HepG2 (cell line): ENCODE data around the gene L3MBTL4. TPM values are rescaled to one million over a fixed set of nuclear protein-coding genes. Genes with fewer than 3 reads are reported as not detected.

Source experiments
- AGO1 ChIP-seq: fragments of 200-400 bp; formaldehyde crosslinking; IDR thresholded peaks from 2 replicates; pipeline ENCODE4 v1.6.1; 2017; ENCODE audit warnings: mild to moderate bottlenecking, low read depth, low read length, moderate library complexity; ENCODE audit not compliant: poor library complexity, severe bottlenecking
- ASH2L ChIP-seq: fragments of 300-600, 200-600 bp; sonication (generic); IDR thresholded peaks from 2 replicates; pipeline ENCODE4 v1.7.0; 2017; ENCODE audit warnings: low read depth, mild to moderate bottlenecking, moderate library complexity, mixed read lengths, low read length; ENCODE audit not compliant: insufficient read length
- CEBPB ChIP-seq: IDR thresholded peaks from 2 replicates; pipeline ENCODE4 v1.6.1; 2011; ENCODE audit warnings: low read depth, low read length, improper control_type of control experiment, borderline replicate concordance
- EED ChIP-seq: sonication (generic); formaldehyde crosslinking; IDR thresholded peaks from 2 replicates; pipeline ENCODE4 v1.5.0; 2020; ENCODE audit warnings: mild to moderate bottlenecking, missing genetic modification reagents
- FOSL2 ChIP-seq: sonication (generic); formaldehyde crosslinking; IDR thresholded peaks from 2 replicates; pipeline ENCODE4 v1.4.0; 2020; ENCODE audit warnings: missing genetic modification reagents
- NCOA2 ChIP-seq: sonication (generic); formaldehyde crosslinking; IDR thresholded peaks from 2 replicates; pipeline ENCODE4 v1.8.0; 2022; ENCODE audit warnings: inconsistent platforms
- RBM39 ChIP-seq: fragments of 200-400 bp; formaldehyde crosslinking; IDR thresholded peaks from one replicate; pipeline ENCODE4 v1.6.1; 2018; ENCODE audit warnings: antibody characterized with exemption, mild to moderate bottlenecking, low read depth, low read length; ENCODE audit not compliant: poor library complexity, severe bottlenecking
- RXRA ChIP-seq: sonication (generic); formaldehyde crosslinking; IDR thresholded peaks from 2 replicates; pipeline ENCODE4 v1.5.1; 2020; ENCODE audit warnings: missing genetic modification reagents
- SRY ChIP-seq: sonication (generic); formaldehyde crosslinking; IDR thresholded peaks from 2 replicates; pipeline ENCODE4 v1.8.0; 2022; ENCODE audit warnings: mild to moderate bottlenecking, missing genetic modification reagents
- STAG1 ChIP-seq: sonication (generic); formaldehyde crosslinking; IDR thresholded peaks from 2 replicates; pipeline ENCODE4 v1.4.0; 2020; ENCODE audit warnings: missing genetic modification reagents
- TAF1 ChIP-seq: sonication (generic); formaldehyde crosslinking; IDR thresholded peaks from 2 replicates; pipeline ENCODE4 v1.4.0; 2020; ENCODE audit warnings: missing genetic modification reagents
- ZNF232 ChIP-seq: sonication (generic); formaldehyde crosslinking; IDR thresholded peaks from 2 replicates; pipeline ENCODE4 v1.4.0; 2020; ENCODE audit warnings: missing genetic modification reagents, borderline replicate concordance
- ZNF326 ChIP-seq: sonication (generic); formaldehyde crosslinking; IDR thresholded peaks from 2 replicates; pipeline ENCODE4 v1.4.0; 2020; ENCODE audit warnings: missing genetic modification reagents, borderline replicate concordance
- ZNF564 ChIP-seq: sonication (generic); formaldehyde crosslinking; IDR thresholded peaks from 2 replicates; pipeline ENCODE4 v1.8.1; 2023; ENCODE audit warnings: mild to moderate bottlenecking, missing genetic modification reagents
- ZNF780A ChIP-seq: sonication (generic); formaldehyde crosslinking; IDR thresholded peaks from 2 replicates; pipeline ENCODE4 v1.8.0; 2022; ENCODE audit warnings: mild to moderate bottlenecking, missing genetic modification reagents, moderate library complexity
- ZNF891 ChIP-seq: sonication (generic); formaldehyde crosslinking; IDR thresholded peaks from 2 replicates; pipeline ENCODE4 v1.5.0; 2020; ENCODE audit warnings: mild to moderate bottlenecking, missing genetic modification reagents
- ZSCAN9 ChIP-seq: IDR thresholded peaks from 2 replicates; pipeline ENCODE4 v1.6.1; 2016; ENCODE audit warnings: borderline replicate concordance
- polyA plus RNA-seq, 8 experiments: library from polyadenylated mRNA; depleted of rRNA in 3 of 8; stranded (reverse) in 7 of 8; unstranded in 1 of 8; fragments of >200 nt; fragmentation: Illumina TruSeq in 4 of 8; extraction: Trizol in 4 of 8; gene quantifications; 2 replicates each; pipeline versions ENCODE4 v1.2.1 to v1.2.3, GENCODE V29; 2011 to 2016; ENCODE audit warnings: low read depth in 4 of 8, missing spikeins in 1 of 8, mixed read lengths in 1 of 8; ENCODE audit not compliant: insufficient read depth in 1 of 8
- total RNA-seq, 5 experiments: library from RNA; depleted of rRNA; stranded (reverse); fragments of >200 nt; fragmentation: Illumina TruSeq; extraction: Trizol; gene quantifications; 2 replicates each; pipeline ENCODE4 v1.2.3, GENCODE V29; 2016; ENCODE audit warnings: low read depth in 1 of 5
- TF ChIP-seq, protein P1 (sequence below): IDR thresholded peaks from 2 replicates; pipeline ENCODE4 v1.6.1; 2018; ENCODE audit warnings: missing genetic modification reagents, mild to moderate bottlenecking, missing compliant biosample characterization
- TF ChIP-seq, protein P2 (sequence below): sonication (generic); formaldehyde crosslinking; IDR thresholded peaks from 2 replicates; pipeline ENCODE4 v1.8.1; 2022; ENCODE audit warnings: low read depth, mild to moderate bottlenecking, missing genetic modification reagents
- TF ChIP-seq, protein P3 (sequence below): sonication (generic); formaldehyde crosslinking; IDR thresholded peaks from 2 replicates; pipeline ENCODE4 v1.4.0; 2020; ENCODE audit warnings: missing genetic modification reagents
- TF ChIP-seq, protein P4 (sequence below): sonication (generic); formaldehyde crosslinking; IDR thresholded peaks from 2 replicates; pipeline ENCODE4 v1.4.0; 2020; ENCODE audit warnings: mild to moderate bottlenecking, missing genetic modification reagents

The L3MBTL4 gene
- total and polyA plus RNA-seq, 2 of the 13 experiments (the other 11 are each of a cell fraction or from before 2014, with no cell fraction given): 10.8 to 13.3 TPM

DNA sequence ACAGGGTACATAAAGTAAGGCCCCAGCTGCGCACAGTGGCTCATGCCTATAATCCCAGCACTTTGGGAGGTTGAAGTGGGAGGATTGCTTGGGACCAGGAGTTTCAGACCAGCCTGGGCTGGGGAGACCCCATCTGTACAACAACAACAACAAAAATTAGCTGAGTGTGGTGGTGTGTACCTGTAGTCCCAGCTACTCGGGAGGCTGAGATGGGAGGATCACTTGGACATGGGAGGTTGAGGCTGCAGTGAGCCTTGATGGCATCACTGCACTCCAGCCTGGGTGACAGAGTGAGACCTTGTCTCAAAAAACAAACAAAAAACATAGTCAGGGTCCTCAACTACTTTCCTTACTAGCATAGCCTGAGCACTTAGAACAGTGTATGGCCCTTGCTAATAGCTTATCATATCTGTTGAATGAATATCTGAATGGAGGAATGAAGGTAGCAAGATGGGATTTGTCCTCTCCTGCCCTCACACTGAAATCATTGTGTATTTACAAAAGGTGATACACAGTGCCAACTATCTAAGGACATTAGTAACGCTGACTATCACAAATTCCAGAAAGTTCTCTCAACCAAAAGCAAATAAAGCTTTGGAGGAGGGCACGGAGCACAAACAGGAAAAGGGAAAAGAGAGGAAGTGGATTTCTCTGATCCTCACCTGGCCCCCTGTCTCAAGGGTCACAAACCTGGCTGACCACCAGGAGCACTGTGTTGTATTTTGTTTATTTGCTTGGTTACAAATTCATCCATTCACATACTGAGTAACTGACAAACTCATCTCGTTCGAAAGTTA is 38.1 kb downstream of the L3MBTL4 start (continued):
- TF ChIP-seq, protein P1, sequence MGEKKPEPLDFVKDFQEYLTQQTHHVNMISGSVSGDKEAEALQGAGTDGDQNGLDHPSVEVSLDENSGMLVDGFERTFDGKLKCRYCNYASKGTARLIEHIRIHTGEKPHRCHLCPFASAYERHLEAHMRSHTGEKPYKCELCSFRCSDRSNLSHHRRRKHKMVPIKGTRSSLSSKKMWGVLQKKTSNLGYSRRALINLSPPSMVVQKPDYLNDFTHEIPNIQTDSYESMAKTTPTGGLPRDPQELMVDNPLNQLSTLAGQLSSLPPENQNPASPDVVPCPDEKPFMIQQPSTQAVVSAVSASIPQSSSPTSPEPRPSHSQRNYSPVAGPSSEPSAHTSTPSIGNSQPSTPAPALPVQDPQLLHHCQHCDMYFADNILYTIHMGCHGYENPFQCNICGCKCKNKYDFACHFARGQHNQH (CRISPR knock-in tag): no peak
- TF ChIP-seq EED (CRISPR knock-in tag) (no peak), NCOA2 (peak; percentile 84), FOSL2 (CRISPR knock-in tag) (peak; percentile 35; the same call in 1 of the 2 replicates), RXRA (CRISPR knock-in tag) (no peak; the same call in 1 of the 2 replicates), STAG1 (CRISPR knock-in tag) (peak; percentile 19; the same call in 1 of the 2 replicates), ZNF564 (CRISPR knock-in tag) (no peak), ZNF780A (no peak), CEBPB (no peak), ZNF232 (CRISPR knock-in tag) (no peak), AGO1 (no peak), TAF1 (CRISPR knock-in tag) (no peak), ASH2L (no peak), RBM39 (no peak), ZSCAN9 (peak; percentile 29; the same call in 1 of the 2 replicates), ZNF326 (no peak), SRY (no peak), ZNF891 (CRISPR knock-in tag) (no peak)
- TF ChIP-seq, protein P2, sequence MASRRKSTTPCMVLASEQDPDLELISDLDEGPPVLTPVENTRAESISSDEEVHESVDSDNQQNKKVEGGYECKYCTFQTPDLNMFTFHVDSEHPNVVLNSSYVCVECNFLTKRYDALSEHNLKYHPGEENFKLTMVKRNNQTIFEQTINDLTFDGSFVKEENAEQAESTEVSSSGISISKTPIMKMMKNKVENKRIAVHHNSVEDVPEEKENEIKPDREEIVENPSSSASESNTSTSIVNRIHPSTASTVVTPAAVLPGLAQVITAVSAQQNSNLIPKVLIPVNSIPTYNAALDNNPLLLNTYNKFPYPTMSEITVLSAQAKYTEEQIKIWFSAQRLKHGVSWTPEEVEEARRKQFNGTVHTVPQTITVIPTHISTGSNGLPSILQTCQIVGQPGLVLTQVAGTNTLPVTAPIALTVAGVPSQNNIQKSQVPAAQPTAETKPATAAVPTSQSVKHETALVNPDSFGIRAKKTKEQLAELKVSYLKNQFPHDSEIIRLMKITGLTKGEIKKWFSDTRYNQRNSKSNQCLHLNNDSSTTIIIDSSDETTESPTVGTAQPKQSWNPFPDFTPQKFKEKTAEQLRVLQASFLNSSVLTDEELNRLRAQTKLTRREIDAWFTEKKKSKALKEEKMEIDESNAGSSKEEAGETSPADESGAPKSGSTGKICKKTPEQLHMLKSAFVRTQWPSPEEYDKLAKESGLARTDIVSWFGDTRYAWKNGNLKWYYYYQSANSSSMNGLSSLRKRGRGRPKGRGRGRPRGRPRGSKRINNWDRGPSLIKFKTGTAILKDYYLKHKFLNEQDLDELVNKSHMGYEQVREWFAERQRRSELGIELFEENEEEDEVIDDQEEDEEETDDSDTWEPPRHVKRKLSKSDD: no peak
- TF ChIP-seq, protein P3, sequence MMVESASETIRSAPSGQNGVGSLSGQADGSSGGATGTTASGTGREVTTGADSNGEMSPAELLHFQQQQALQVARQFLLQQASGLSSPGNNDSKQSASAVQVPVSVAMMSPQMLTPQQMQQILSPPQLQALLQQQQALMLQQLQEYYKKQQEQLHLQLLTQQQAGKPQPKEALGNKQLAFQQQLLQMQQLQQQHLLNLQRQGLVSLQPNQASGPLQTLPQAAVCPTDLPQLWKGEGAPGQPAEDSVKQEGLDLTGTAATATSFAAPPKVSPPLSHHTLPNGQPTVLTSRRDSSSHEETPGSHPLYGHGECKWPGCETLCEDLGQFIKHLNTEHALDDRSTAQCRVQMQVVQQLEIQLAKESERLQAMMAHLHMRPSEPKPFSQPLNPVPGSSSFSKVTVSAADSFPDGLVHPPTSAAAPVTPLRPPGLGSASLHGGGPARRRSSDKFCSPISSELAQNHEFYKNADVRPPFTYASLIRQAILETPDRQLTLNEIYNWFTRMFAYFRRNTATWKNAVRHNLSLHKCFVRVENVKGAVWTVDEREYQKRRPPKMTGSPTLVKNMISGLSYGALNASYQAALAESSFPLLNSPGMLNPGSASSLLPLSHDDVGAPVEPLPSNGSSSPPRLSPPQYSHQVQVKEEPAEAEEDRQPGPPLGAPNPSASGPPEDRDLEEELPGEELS (CRISPR knock-in tag): peak; percentile 88
- TF ChIP-seq, protein P4, sequence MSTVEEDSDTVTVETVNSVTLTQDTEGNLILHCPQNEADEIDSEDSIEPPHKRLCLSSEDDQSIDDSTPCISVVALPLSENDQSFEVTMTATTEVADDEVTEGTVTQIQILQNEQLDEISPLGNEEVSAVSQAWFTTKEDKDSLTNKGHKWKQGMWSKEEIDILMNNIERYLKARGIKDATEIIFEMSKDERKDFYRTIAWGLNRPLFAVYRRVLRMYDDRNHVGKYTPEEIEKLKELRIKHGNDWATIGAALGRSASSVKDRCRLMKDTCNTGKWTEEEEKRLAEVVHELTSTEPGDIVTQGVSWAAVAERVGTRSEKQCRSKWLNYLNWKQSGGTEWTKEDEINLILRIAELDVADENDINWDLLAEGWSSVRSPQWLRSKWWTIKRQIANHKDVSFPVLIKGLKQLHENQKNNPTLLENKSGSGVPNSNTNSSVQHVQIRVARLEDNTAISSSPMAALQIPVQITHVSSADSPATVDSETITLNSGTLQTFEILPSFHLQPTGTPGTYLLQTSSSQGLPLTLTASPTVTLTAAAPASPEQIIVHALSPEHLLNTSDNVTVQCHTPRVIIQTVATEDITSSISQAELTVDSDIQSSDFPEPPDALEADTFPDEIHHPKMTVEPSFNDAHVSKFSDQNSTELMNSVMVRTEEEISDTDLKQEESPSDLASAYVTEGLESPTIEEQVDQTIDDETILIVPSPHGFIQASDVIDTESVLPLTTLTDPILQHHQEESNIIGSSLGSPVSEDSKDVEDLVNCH (CRISPR knock-in tag): no peak
